Endothelial cell of umbilical vein (primary cell): ENCODE measurements around the gene JAKMIP3.

Source experiments
- CTCF ChIP-seq, 2 donors: IDR thresholded peaks; 1 replicate in 1 of 2; 2 replicates in 1 of 2; pipeline ENCODE4 v1.5.1; 2011; ENCODE audit warnings: low read length in 2 of 2, mild to moderate bottlenecking in 2 of 2, moderate library complexity in 2 of 2, control low read depth in 1 of 2, inconsistent platforms in 1 of 2, low read depth in 1 of 2; ENCODE audit not compliant: insufficient read depth in 1 of 2; ENCODE audit errors: extremely low read depth in 1 of 2
- EZH2 ChIP-seq: IDR thresholded peaks from 2 replicates; pipeline ENCODE4 v1.6.1; 2012; ENCODE audit warnings: borderline replicate concordance, low read depth, mild to moderate bottlenecking, moderate library complexity, low read length, inconsistent platforms; ENCODE audit not compliant: severe bottlenecking
- FOS ChIP-seq: IDR thresholded peaks from 2 replicates; pipeline ENCODE4 v1.6.1; 2011; ENCODE audit warnings: mild to moderate bottlenecking, low read length, moderate library complexity, borderline replicate concordance; ENCODE audit not compliant: insufficient read depth
- GATA2 ChIP-seq: IDR thresholded peaks from 2 replicates; pipeline ENCODE4 v1.7.0; 2011; ENCODE audit warnings: low read depth, mild to moderate bottlenecking, moderate library complexity, mixed read lengths, low read length; ENCODE audit not compliant: insufficient read length, insufficient read depth
- JUN ChIP-seq: IDR thresholded peaks from 2 replicates; pipeline ENCODE4 v1.6.1; 2011; ENCODE audit warnings: borderline replicate concordance, low read depth; ENCODE audit not compliant: insufficient read length, insufficient read depth
- MAX ChIP-seq: IDR thresholded peaks from 2 replicates; pipeline ENCODE4 v1.6.1; 2011; ENCODE audit not compliant: insufficient read depth, insufficient read length
- MYC ChIP-seq: IDR thresholded peaks from one replicate; pipeline ENCODE4 v1.6.1; 2011; ENCODE audit warnings: mild to moderate bottlenecking, low read depth, low read length
- POLR2A ChIP-seq: IDR thresholded peaks from 2 replicates; pipeline ENCODE4 v1.6.1; 2012; ENCODE audit warnings: low read depth, mild to moderate bottlenecking, control low read depth, low read length
- POLR2AphosphoS5 ChIP-seq: IDR thresholded peaks from 2 replicates; pipeline ENCODE4 v1.6.1; 2012; ENCODE audit warnings: low read depth, mild to moderate bottlenecking, control low read depth, low read length, moderate library complexity; ENCODE audit not compliant: insufficient read depth

- TF ChIP-seq POLR2A, result no peak
- TF ChIP-seq EZH2, result no peak
- no peak for TF ChIP-seq CTCF (IDR thresholded peaks at IDR 0.05; ENCODE audit: extremely low read depth in 1 of 2, insufficient read depth in 1 of 2, low read depth in 1 of 2, low read length in 2 of 2)
- TF ChIP-seq POLR2AphosphoS5, result no peak
- TF ChIP-seq MAX, result no peak
- no peak for TF ChIP-seq MYC
- no peak for TF ChIP-seq FOS
- TF ChIP-seq JUN, result no peak
- no peak for TF ChIP-seq GATA2
Measured at GRCh38 chr10:132069849-132070182, 4.1 kb downstream of the JAKMIP3 start.
